HG02970 (cell line): ENCODE results near the gene DNAAF2.
"Not testable (repeated sequence)": the region's sequence is repeated elsewhere in the genome, so short reads cannot be mapped to it uniquely, and the experiment has no call there.

Source experiments
- ATAC-seq: cut with Tn5 transposase; IDR thresholded peaks from one replicate; pipeline ENCODE4 v1.9.1; 2021; ENCODE audit warnings: mild to moderate bottlenecking, moderate library complexity, moderate number of reproducible peaks; ENCODE audit not compliant: unreplicated experiment, low FRiP score

The DNAAF2 gene

GRCh38 chr14:49584981-49585640, 49.9 kb downstream of the DNAAF2 start:
- ATAC-seq = not testable (repeated sequence)

- ATAC-seq = no peak
Observed at GRCh38 chr14:49584058-49584457, 51.0 kb downstream of the DNAAF2 start.

GRCh38 chr14:49583629-49584028, 51.4 kb downstream of the DNAAF2 start:
- no peak for ATAC-seq

GRCh38 chr14:49582113-49582977, 52.7 kb downstream of the DNAAF2 start:
- no peak for ATAC-seq

GRCh38 chr14:49581209-49582112, 53.6 kb downstream of the DNAAF2 start:
- no peak for ATAC-seq

GRCh38 chr14:49579841-49580240, 55.2 kb downstream of the DNAAF2 start:
- no peak for ATAC-seq

GRCh38 chr14:49578141-49578540, 56.9 kb downstream of the DNAAF2 start:
- no peak for ATAC-seq
